Measurements from ENCODE around the gene FAM98B.

FAM98B gene

GRCh38 chr15:38508647-38509046, 54.7 kb downstream of the FAM98B start:
- DNase-seq (ENCODE audit: low read depth): no peak

- DNase-seq (ENCODE audit: low read depth): no peak
Measured at GRCh38 chr15:38509152-38509551, 55.2 kb downstream of the FAM98B start.

- DNase-seq (ENCODE audit: low read depth): no peak
Measured at GRCh38 chr15:38512901-38513300, 59.0 kb downstream of the FAM98B start.

- DNase-seq (ENCODE audit: low read depth): no peak
Measured at GRCh38 chr15:38514601-38515000, 60.7 kb downstream of the FAM98B start.

- no peak for DNase-seq (ENCODE audit: low read depth)
Measured at GRCh38 chr15:38516626-38517025, 62.7 kb downstream of the FAM98B start.

- no peak for DNase-seq (ENCODE audit: low read depth)
Measured at GRCh38 chr15:38517312-38517975, 63.5 kb downstream of the FAM98B start.

- DNase-seq (ENCODE audit: low read depth): no peak
Measured at GRCh38 chr15:38518084-38518483, 64.2 kb downstream of the FAM98B start.

- DNase-seq (ENCODE audit: low read depth): no peak
Measured at GRCh38 chr15:38520035-38520434, 66.1 kb downstream of the FAM98B start.

- DNase-seq (ENCODE audit: low read depth): no peak
Measured at GRCh38 chr15:38521316-38521715, 67.4 kb downstream of the FAM98B start.

- DNase-seq (ENCODE audit: low read depth): no peak
Measured at GRCh38 chr15:38522922-38523321, 69.0 kb downstream of the FAM98B start.

GRCh38 chr15:38524156-38524555, 70.2 kb downstream of the FAM98B start:
- DNase-seq (ENCODE audit: low read depth): no peak

- DNase-seq (ENCODE audit: low read depth): no peak
Measured at GRCh38 chr15:38525489-38525888, 71.6 kb downstream of the FAM98B start.

- no peak for DNase-seq (ENCODE audit: low read depth)
Measured at GRCh38 chr15:38526158-38526557, 72.2 kb downstream of the FAM98B start.

- DNase-seq (ENCODE audit: low read depth): no peak
Measured at GRCh38 chr15:38528294-38528693, 74.4 kb downstream of the FAM98B start.

- no peak for DNase-seq (ENCODE audit: low read depth)
Measured at GRCh38 chr15:38530113-38530512, 76.2 kb downstream of the FAM98B start.

- DNase-seq (ENCODE audit: low read depth): no peak
Measured at GRCh38 chr15:38531509-38531908, 77.6 kb downstream of the FAM98B start.

- DNase-seq (ENCODE audit: low read depth): no peak
Measured at GRCh38 chr15:38532728-38533127, 78.8 kb downstream of the FAM98B start.

GRCh38 chr15:38533416-38533915, 79.5 kb downstream of the FAM98B start:
- DNase-seq (ENCODE audit: low read depth): no peak

GRCh38 chr15:38533926-38534325, 80.0 kb downstream of the FAM98B start:
- no peak for DNase-seq (ENCODE audit: low read depth)

GRCh38 chr15:38534691-38535090, 80.8 kb downstream of the FAM98B start:
- DNase-seq (ENCODE audit: low read depth): no peak

- DNase-seq (ENCODE audit: low read depth): no peak
Measured at GRCh38 chr15:38535491-38536200, 81.7 kb downstream of the FAM98B start.

- DNase-seq (ENCODE audit: low read depth): no peak
Measured at GRCh38 chr15:38536201-38536676, 82.3 kb downstream of the FAM98B start.

All from stimulated activated CD8-positive, alpha-beta memory T cell treated with anti-CD3 and anti-CD28 coated beads, Interleukin-15, amount 100 ng/mL, for 1 hour (primary cell).